ENCODE data around the gene ZNF175. TPM values are rescaled to one million over a fixed set of nuclear protein-coding genes. Genes with fewer than 3 reads are reported as not detected.
A peak's percentile ranks its signal among the peaks of the same experiment; 100 is the strongest.

Gene ZNF175
- total and polyA plus RNA-seq, 9 of the 15 experiments (the other 6 are each of a cell fraction or from before 2014, with no cell fraction given) = 3.7 to 37.9 (median 14.0) TPM

GRCh38 chr19:51547397-51548212 is 23.5 kb upstream of the ZNF175 start (continued):
- TF ChIP-seq TCFL5 (CRISPR knock-in tag; conservative IDR thresholded peaks at IDR 0.05) (0 out of 2 replicates have a peak, but pooled peaks have one; percentile 6), ZNF274 (IDR thresholded peaks at IDR 0.05; ENCODE audit: borderline replicate concordance, low read depth, low read length) (0 out of 2 replicates have a peak, but pooled peaks have one; percentile 27), GTF2B (IDR thresholded peaks at IDR 0.05; ENCODE audit: extremely low read depth, insufficient read length) (peak; percentile 16), CHCHD3 (CRISPR knock-in tag; IDR thresholded peaks at IDR 0.05) (peak; percentile 57; the same call in 1 of the 2 replicates), ATF7 (IDR thresholded peaks at IDR 0.05) (peak; percentile 78; the same call in 1 of the 2 replicates), KLF13 (tag; IDR thresholded peaks at IDR 0.05; ENCODE audit: borderline replicate concordance, low read depth) (0 out of 2 replicates have a peak, but pooled peaks have one; percentile 5), EHMT2 (IDR thresholded peaks at IDR 0.05) (no peak), TFAM (CRISPR knock-in tag; conservative IDR thresholded peaks at IDR 0.05) (no peak), RNF2 (IDR thresholded peaks at IDR 0.05) (peak; percentile 99), ZBTB34 (CRISPR knock-in tag; IDR thresholded peaks at IDR 0.05) (no peak), PHTF2 (CRISPR knock-in tag; IDR thresholded peaks at IDR 0.05) (no peak), ZNF609 (CRISPR knock-in tag; IDR thresholded peaks at IDR 0.05; ENCODE audit: borderline replicate concordance) (0 out of 2 replicates have a peak, but pooled peaks have one; percentile 92), MCM2 (IDR thresholded peaks at IDR 0.05; ENCODE audit: low read depth) (no peak), TAF1 (IDR thresholded peaks at IDR 0.05; ENCODE audit: control insufficient read depth, extremely low read depth, insufficient read depth, low read length, severe bottlenecking) (peak; percentile 75), ZC3H11A (IDR thresholded peaks at IDR 0.05; ENCODE audit: low read depth, low read length) (no peak)
- TF ChIP-seq, protein P1, sequence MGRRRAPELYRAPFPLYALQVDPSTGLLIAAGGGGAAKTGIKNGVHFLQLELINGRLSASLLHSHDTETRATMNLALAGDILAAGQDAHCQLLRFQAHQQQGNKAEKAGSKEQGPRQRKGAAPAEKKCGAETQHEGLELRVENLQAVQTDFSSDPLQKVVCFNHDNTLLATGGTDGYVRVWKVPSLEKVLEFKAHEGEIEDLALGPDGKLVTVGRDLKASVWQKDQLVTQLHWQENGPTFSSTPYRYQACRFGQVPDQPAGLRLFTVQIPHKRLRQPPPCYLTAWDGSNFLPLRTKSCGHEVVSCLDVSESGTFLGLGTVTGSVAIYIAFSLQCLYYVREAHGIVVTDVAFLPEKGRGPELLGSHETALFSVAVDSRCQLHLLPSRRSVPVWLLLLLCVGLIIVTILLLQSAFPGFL (CRISPR knock-in tag; IDR thresholded peaks at IDR 0.05) = no peak
- TF ChIP-seq, protein P2, sequence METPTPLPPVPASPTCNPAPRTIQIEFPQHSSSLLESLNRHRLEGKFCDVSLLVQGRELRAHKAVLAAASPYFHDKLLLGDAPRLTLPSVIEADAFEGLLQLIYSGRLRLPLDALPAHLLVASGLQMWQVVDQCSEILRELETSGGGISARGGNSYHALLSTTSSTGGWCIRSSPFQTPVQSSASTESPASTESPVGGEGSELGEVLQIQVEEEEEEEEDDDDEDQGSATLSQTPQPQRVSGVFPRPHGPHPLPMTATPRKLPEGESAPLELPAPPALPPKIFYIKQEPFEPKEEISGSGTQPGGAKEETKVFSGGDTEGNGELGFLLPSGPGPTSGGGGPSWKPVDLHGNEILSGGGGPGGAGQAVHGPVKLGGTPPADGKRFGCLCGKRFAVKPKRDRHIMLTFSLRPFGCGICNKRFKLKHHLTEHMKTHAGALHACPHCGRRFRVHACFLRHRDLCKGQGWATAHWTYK (CRISPR knock-in tag; IDR thresholded peaks at IDR 0.05) = no peak

All from K562 (cell line).